Measurements from ENCODE around the gene CCDC87. TPM values are rescaled to one million over a fixed set of nuclear protein-coding genes. Genes with fewer than 3 reads are reported as not detected.

The CCDC87 gene
- total RNA-seq, 1 experiment from 2014 or later: 2.0 TPM

GRCh38 chr11:66625752-66626149 lies 32.9 kb upstream of the CCDC87 start:
- in situ Hi-C loops (cut with HindIII; ENCODE audit: low pct_unique_long_range_greater_than_20kb, low sequenced_read_pairs): no loop called here
- CTCF ChIA-PET: no interaction called here
- no peak overlapping the region for H3K27ac ChIP-seq (ENCODE audit: low read length)
- TF ChIP-seq POLR2AphosphoS5 (IDR thresholded peaks at IDR 0.05; ENCODE audit: low read depth, low read length) (no peak), REST (IDR thresholded peaks at IDR 0.05; ENCODE audit: insufficient read depth in 1 of 2, low read depth in 2 of 2, low read length in 1 of 2) (no peak), SIN3A (IDR thresholded peaks at IDR 0.05; ENCODE audit: borderline replicate concordance, insufficient read depth, low read depth, low read length) (no peak), TCF7L2 (IDR thresholded peaks at IDR 0.05; ENCODE audit: low read depth, low read length) (no peak), CTCF (IDR thresholded peaks at IDR 0.05) (no peak)
- intact Hi-C loops (cut with micrococcal nuclease; ENCODE audit: unreplicated experiment): no loop called here
- H3K27me3 ChIP-seq (ENCODE audit: control insufficient read depth, insufficient read depth, low read length): no peaks in the 10 kb centered on the region
- no peak overlapping the region for H3K4me3 ChIP-seq (ENCODE audit: low read depth in 2 of 2, low read length in 2 of 2)
- POLR2A ChIA-PET: no interaction called here
- DNase-seq (ENCODE audit: low read depth, low spot score) (no peak), ATAC-seq (no peak)
- no peaks in the 10 kb centered on the region for H3K9me3 ChIP-seq (ENCODE audit: control insufficient read depth, insufficient read depth, low read depth, low read length)
- peaks cover 11% of the 10 kb centered on the region for H3K4me1 ChIP-seq (ENCODE audit: control insufficient read depth, insufficient read depth, low read length)
- no TSS peak for BruUV-seq (replicated peaks)
- H3K36me3 ChIP-seq (ENCODE audit: control insufficient read depth, insufficient read depth, low read length): peaks cover 46% of the 10 kb centered on the region

- intact Hi-C loops (cut with micrococcal nuclease; ENCODE audit: unreplicated experiment): no loop called here
- TF ChIP-seq CTCF (IDR thresholded peaks at IDR 0.05): no peak
- TF ChIP-seq SIN3A (IDR thresholded peaks at IDR 0.05; ENCODE audit: borderline replicate concordance, insufficient read depth, low read depth, low read length): no peak
- no peak for TF ChIP-seq POLR2AphosphoS5 (IDR thresholded peaks at IDR 0.05; ENCODE audit: low read depth, low read length)
- no peak for TF ChIP-seq TCF7L2 (IDR thresholded peaks at IDR 0.05; ENCODE audit: low read depth, low read length)
- peaks cover 46% of the 10 kb centered on the region for H3K36me3 ChIP-seq (ENCODE audit: control insufficient read depth, insufficient read depth, low read length)
- no peaks in the 10 kb centered on the region for H3K27me3 ChIP-seq (ENCODE audit: control insufficient read depth, insufficient read depth, low read length)
- H3K4me1 ChIP-seq (ENCODE audit: control insufficient read depth, insufficient read depth, low read length): peaks cover 15% of the 10 kb centered on the region
- no peak overlapping the region for H3K4me3 ChIP-seq (ENCODE audit: low read depth in 2 of 2, low read length in 2 of 2)
- ATAC-seq: no peak
- H3K27ac ChIP-seq (ENCODE audit: low read length): no peak overlapping the region
- BruUV-seq (replicated peaks): no TSS peak
- H3K9me3 ChIP-seq (ENCODE audit: control insufficient read depth, insufficient read depth, low read depth, low read length): no peaks in the 10 kb centered on the region
- in situ Hi-C loops (cut with HindIII; ENCODE audit: low pct_unique_long_range_greater_than_20kb, low sequenced_read_pairs): no loop called here
- CTCF ChIA-PET: no interaction called here
- POLR2A ChIA-PET: no interaction called here
- no peak for DNase-seq (ENCODE audit: low read depth, low spot score)
Measured at GRCh38 chr11:66625041-66625751, 32.3 kb upstream of the CCDC87 start.

Data from Panc1 (cell line).